ENCODE data around the gene AKR1A1.

- no peak for TF ChIP-seq POLR2A (IDR thresholded peaks at IDR 0.05; ENCODE audit: low read depth, low read length)
- TF ChIP-seq POLR2AphosphoS5 (IDR thresholded peaks at IDR 0.05; ENCODE audit: low read depth, low read length), result no peak
These were observed 67.0 kb downstream of the AKR1A1 start for GRCh38 chr1:45617618-45618017.

Data from GM12891 (cell line).